Endothelial cell of umbilical vein (primary cell): ENCODE results near the gene WASL. TPM values are rescaled to one million over a fixed set of nuclear protein-coding genes. Genes with fewer than 3 reads are reported as not detected.

ENCODE experiments used
- BruUV-seq: library from RNA; stranded (reverse); fragments of 400-500 nt; replicated peaks from 2 replicates; lab custom pipeline; 2021; lab: Mats Ljungman, UMichigan
- CTCF ChIA-PET: fragments of 300-600, 350-600 bp; sonication (Branson Sonifier 250); formaldehyde crosslinking; loops from one replicate; lab custom pipeline; 2021; ENCODE audit warnings: antibody characterized with exemption, inconsistent platforms; lab: Charles Lee
- POLR2A ChIA-PET: fragments of 300-600, 350-600 bp; sonication (Branson Sonifier 250); formaldehyde crosslinking; loops from one replicate; lab custom pipeline; 2021; ENCODE audit warnings: antibody characterized with exemption, inconsistent platforms; lab: Charles Lee
- DNase-seq: peaks from one replicate; pipeline ENCODE4 v3.0.0-alpha.2; 2011; ENCODE audit warnings: low read depth, low spot score
- FAIRE-seq: peaks from 2 replicates; lab custom pipeline; 2011; peaks lifted over from hg19 to GRCh38; lab: Jason Lieb, UNC
- H2AFZ ChIP-seq: 2 replicates; pipeline ENCODE4 v1.6.0; 2012; ENCODE audit warnings: low read depth, low read length, control low read depth, inconsistent platforms
- H3K27ac ChIP-seq: 2 replicates; pipeline ENCODE4 v1.5.1; 2011; ENCODE audit warnings: low read depth, mild to moderate bottlenecking, control low read depth, low read length, moderate library complexity; ENCODE audit not compliant: insufficient read depth
- H3K27me3 ChIP-seq, 2 experiments: 2 replicates each; pipeline versions ENCODE4 v1.6.0 to v1.6.1; 2011; ENCODE audit warnings: low read length in 2 of 2, mixed read lengths in 1 of 2; ENCODE audit not compliant: control insufficient read depth in 2 of 2, insufficient read depth in 2 of 2
- H3K36me3 ChIP-seq, 2 experiments: 2 replicates in 1 of 2; 3 replicates in 1 of 2; pipeline ENCODE4 v1.5.1; 2011; ENCODE audit warnings: low read length in 2 of 2, mild to moderate bottlenecking in 1 of 2, moderate library complexity in 1 of 2; ENCODE audit not compliant: control insufficient read depth in 2 of 2, insufficient read depth in 2 of 2; ENCODE audit errors: extremely low read depth in 1 of 2
- H3K4me1 ChIP-seq: 3 replicates; pipeline ENCODE4 v1.5.1; 2011; ENCODE audit warnings: mild to moderate bottlenecking, low read length; ENCODE audit not compliant: control insufficient read depth, insufficient read depth; ENCODE audit errors: extremely low read depth
- H3K4me2 ChIP-seq: 2 replicates; pipeline ENCODE4 v1.6.1; 2011; ENCODE audit warnings: low read length, control low read depth, mixed read lengths; ENCODE audit not compliant: insufficient read depth
- H3K4me3 ChIP-seq, 3 experiments: fragments of 200-600 bp in 1 of 3; sonication (generic), shearing (Covaris generic) in 1 of 3; replicated peaks in 1 of 3; 2 replicates each; pipeline ENCODE4 v1.5.1; 2011 to 2016; ENCODE audit warnings: control low read depth in 3 of 3, low read length in 3 of 3, mild to moderate bottlenecking in 2 of 3, inconsistent platforms in 1 of 3, low read depth in 1 of 3, moderate library complexity in 1 of 3; ENCODE audit not compliant: insufficient read depth in 1 of 3
- H3K79me2 ChIP-seq: 2 replicates; pipeline ENCODE4 v1.6.0; 2012; ENCODE audit warnings: low read length, inconsistent platforms; ENCODE audit not compliant: control insufficient read depth, insufficient read depth
- H3K9ac ChIP-seq: replicated peaks from 2 replicates; pipeline ENCODE3; 2011; ENCODE audit warnings: low read length, control low read depth; ENCODE audit not compliant: insufficient read depth; ENCODE audit errors: extremely low read depth
- H3K9me1 ChIP-seq: replicated peaks from 3 replicates; pipeline ENCODE4 v1.6.0; 2011; ENCODE audit warnings: mild to moderate bottlenecking, low read length; ENCODE audit not compliant: control insufficient read depth, insufficient read depth; ENCODE audit errors: extremely low read depth
- H3K9me3 ChIP-seq: replicated peaks from 2 replicates; pipeline ENCODE4 v1.5.1; 2012; ENCODE audit warnings: low read length, inconsistent platforms; ENCODE audit not compliant: control insufficient read depth, insufficient read depth
- H4K20me1 ChIP-seq: replicated peaks from 2 replicates; pipeline ENCODE3; 2011; ENCODE audit warnings: mild to moderate bottlenecking, low read length; ENCODE audit not compliant: control insufficient read depth, insufficient read depth; ENCODE audit errors: extremely low read depth
- EZH2 ChIP-seq: IDR thresholded peaks from 2 replicates; pipeline ENCODE4 v1.6.1; 2012; ENCODE audit warnings: borderline replicate concordance, low read depth, mild to moderate bottlenecking, moderate library complexity, low read length, inconsistent platforms; ENCODE audit not compliant: severe bottlenecking
- GATA2 ChIP-seq: IDR thresholded peaks from 2 replicates; pipeline ENCODE4 v1.7.0; 2011; ENCODE audit warnings: low read depth, mild to moderate bottlenecking, moderate library complexity, mixed read lengths, low read length; ENCODE audit not compliant: insufficient read length, insufficient read depth
- JUN ChIP-seq: IDR thresholded peaks from 2 replicates; pipeline ENCODE4 v1.6.1; 2011; ENCODE audit warnings: borderline replicate concordance, low read depth; ENCODE audit not compliant: insufficient read length, insufficient read depth
- dilution Hi-C: fragments of 300-500 bp; cut with MboI; formaldehyde crosslinking; loops from one replicate; pipeline ENCODE4 v1.15.0; 2019; ENCODE audit warnings: low sequenced_read_pairs; ENCODE audit not compliant: extremely low pct_ligation_motif_present
- intact Hi-C: fragments of 100-400 bp; cut with micrococcal nuclease; formaldehyde crosslinking; loops from one replicate; pipeline ENCODE4 v1.10.0; 2022
- polyA plus RNA-seq, 4 experiments: library from polyadenylated mRNA; depleted of rRNA in 3 of 4; stranded (reverse) in 3 of 4; unstranded in 1 of 4; fragments of >200 nt; gene quantifications; 2 replicates each; pipeline versions ENCODE4 v1.2.1 to v1.2.3, GENCODE V29; 2011 to 2012; ENCODE audit warnings: missing spikeins in 1 of 4
- total RNA-seq: library from RNA; stranded (reverse); gene quantifications from 2 replicates; pipeline ENCODE4 v1.2.3, GENCODE V29; 2021
- TF ChIP-seq, protein P1 (sequence below), 2 donors: IDR thresholded peaks; 1 replicate in 1 of 2; 2 replicates in 1 of 2; pipeline ENCODE4 v1.5.1; 2011; ENCODE audit warnings: low read length in 2 of 2, mild to moderate bottlenecking in 2 of 2, moderate library complexity in 2 of 2, control low read depth in 1 of 2, inconsistent platforms in 1 of 2, low read depth in 1 of 2; ENCODE audit not compliant: insufficient read depth in 1 of 2; ENCODE audit errors: extremely low read depth in 1 of 2

Gene WASL
- total and polyA plus RNA-seq, 2 donors (not counting 3 experiments of a cell fraction or from before 2014, with no cell fraction given): 5.2 to 24.0 TPM

DNA sequence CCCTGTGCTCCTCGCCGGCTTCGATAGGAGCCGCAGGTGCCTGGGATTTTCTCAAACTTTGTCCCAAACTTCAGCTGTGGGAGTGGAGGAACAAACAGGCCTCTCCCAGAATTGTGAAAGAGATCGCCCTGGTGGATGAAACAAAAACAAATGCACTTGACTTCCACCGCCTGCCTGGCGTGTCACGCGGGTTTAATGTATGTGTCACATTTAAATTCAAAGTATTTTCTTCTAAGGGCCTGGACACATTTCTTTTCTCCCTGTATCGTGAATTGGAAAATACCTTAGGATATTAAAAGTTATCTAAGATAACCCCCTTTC lies 694 bp upstream of the WASL start:
- ChIA-PET CTCF (interaction anchor here (0.8 to 3.0 kb wide), 14 partner anchors 9 to 255 kb away, joined by 3 to 20 read pairs (median 6); partner anchors contain the start of gene IQUB), POLR2A (interaction anchor here (1.0 to 1.1 kb wide), 3 partner anchors 22 to 215 kb away, joined by 3 to 5 read pairs (median 4); partner anchors contain the start of gene IQUB)

More for the DNA sequence above, 694 bp upstream of the WASL start:
- dilution Hi-C loops (no loop called here), intact Hi-C loops (loop anchor here (1.0 to 5.0 kb wide), 5 partner anchors 116 to 1607 kb away; partner anchors contain the start of genes AASS, IQUB and NDUFA5)
- peak overlapping the region; percentile 50 to 98 (median 93) for H3K4me3 ChIP-seq
- peak overlapping the region; percentile 92 for H3K9ac ChIP-seq
- FAIRE-seq (no peak), DNase-seq (no peak)
- TSS peak; percentile 89 for BruUV-seq
- H4K20me1 ChIP-seq: peaks cover 17% of the 10 kb centered on the region
- H3K27me3 ChIP-seq: no peaks in the 10 kb centered on the region
- TF ChIP-seq JUN (no peak), EZH2 (no peak), GATA2 (no peak)
- TF ChIP-seq, protein P1, sequence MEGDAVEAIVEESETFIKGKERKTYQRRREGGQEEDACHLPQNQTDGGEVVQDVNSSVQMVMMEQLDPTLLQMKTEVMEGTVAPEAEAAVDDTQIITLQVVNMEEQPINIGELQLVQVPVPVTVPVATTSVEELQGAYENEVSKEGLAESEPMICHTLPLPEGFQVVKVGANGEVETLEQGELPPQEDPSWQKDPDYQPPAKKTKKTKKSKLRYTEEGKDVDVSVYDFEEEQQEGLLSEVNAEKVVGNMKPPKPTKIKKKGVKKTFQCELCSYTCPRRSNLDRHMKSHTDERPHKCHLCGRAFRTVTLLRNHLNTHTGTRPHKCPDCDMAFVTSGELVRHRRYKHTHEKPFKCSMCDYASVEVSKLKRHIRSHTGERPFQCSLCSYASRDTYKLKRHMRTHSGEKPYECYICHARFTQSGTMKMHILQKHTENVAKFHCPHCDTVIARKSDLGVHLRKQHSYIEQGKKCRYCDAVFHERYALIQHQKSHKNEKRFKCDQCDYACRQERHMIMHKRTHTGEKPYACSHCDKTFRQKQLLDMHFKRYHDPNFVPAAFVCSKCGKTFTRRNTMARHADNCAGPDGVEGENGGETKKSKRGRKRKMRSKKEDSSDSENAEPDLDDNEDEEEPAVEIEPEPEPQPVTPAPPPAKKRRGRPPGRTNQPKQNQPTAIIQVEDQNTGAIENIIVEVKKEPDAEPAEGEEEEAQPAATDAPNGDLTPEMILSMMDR (IDR thresholded peaks at IDR 0.05; ENCODE audit: extremely low read depth in 1 of 2, insufficient read depth in 1 of 2, low read depth in 1 of 2, low read length in 2 of 2): peak in 1 of 2 donors; percentile 5
- H2AFZ ChIP-seq: peak overlapping the region; percentile 67
- peaks cover 3% of the 10 kb centered on the region for H3K9me1 ChIP-seq
- H3K27ac ChIP-seq: peak overlapping the region; percentile 71
- peak overlapping the region; percentile 95 for H3K4me2 ChIP-seq
- H3K79me2 ChIP-seq: peaks cover 39% of the 10 kb centered on the region
- H3K36me3 ChIP-seq: no peaks in the 10 kb centered on the region
- peaks cover 46% of the 10 kb centered on the region for H3K4me1 ChIP-seq
- no peaks in the 10 kb centered on the region for H3K9me3 ChIP-seq
